Osteoblast (primary cell): ENCODE data around the gene CHRNB1. TPM values are rescaled to one million over a fixed set of nuclear protein-coding genes. Genes with fewer than 3 reads are reported as not detected.
A peak's percentile ranks its signal among the peaks of the same experiment; 100 is the strongest.

Experiments used
- DNase-seq: peaks from one replicate; pipeline ENCODE4 v3.0.0; 2011; ENCODE audit warnings: low spot score, mixed read lengths; ENCODE audit not compliant: insufficient read length; ENCODE audit errors: missing footprints
- H2AFZ ChIP-seq: 2 replicates; pipeline ENCODE4 v1.6.0; 2011; ENCODE audit warnings: mild to moderate bottlenecking, low read length
- H3K27ac ChIP-seq: 2 replicates; pipeline ENCODE4 v1.5.1; 2011; ENCODE audit warnings: mild to moderate bottlenecking, low read depth, low read length, moderate library complexity
- H3K27me3 ChIP-seq: 2 replicates; pipeline ENCODE4 v1.6.0; 2012; ENCODE audit warnings: mild to moderate bottlenecking, control low read depth, inconsistent platforms, low read length, moderate library complexity; ENCODE audit not compliant: insufficient read depth
- H3K36me3 ChIP-seq: 2 replicates; pipeline ENCODE4 v1.5.1; 2011; ENCODE audit warnings: mild to moderate bottlenecking, low read length, control low read depth, moderate library complexity; ENCODE audit not compliant: insufficient read depth
- H3K4me1 ChIP-seq: 2 replicates; pipeline ENCODE4 v1.5.1; 2011; ENCODE audit warnings: mild to moderate bottlenecking, low read length, control low read depth, moderate library complexity; ENCODE audit not compliant: insufficient read depth
- H3K4me2 ChIP-seq: 2 replicates; pipeline ENCODE4 v1.6.0; 2011; ENCODE audit warnings: mild to moderate bottlenecking, low read length; ENCODE audit not compliant: insufficient read depth
- H3K4me3 ChIP-seq: fragments of 200-600 bp; sonication (generic); 3 replicates; pipeline ENCODE4 v1.5.1; 2012; ENCODE audit warnings: mild to moderate bottlenecking, low read length, inconsistent platforms; ENCODE audit not compliant: insufficient read depth
- H3K79me2 ChIP-seq: 2 replicates; pipeline ENCODE4 v1.6.0; 2012; ENCODE audit warnings: mild to moderate bottlenecking, low read length, control low read depth, inconsistent platforms; ENCODE audit not compliant: insufficient read depth
- H3K9me3 ChIP-seq: 2 replicates; pipeline ENCODE4 v1.5.1; 2011; ENCODE audit warnings: low read depth, low read length, control low read depth
- H4K20me1 ChIP-seq: 2 replicates; pipeline ENCODE4 v1.6.0; 2012; ENCODE audit warnings: mild to moderate bottlenecking, low read length, control low read depth; ENCODE audit not compliant: insufficient read depth
- CTCF ChIP-seq: IDR thresholded peaks from 2 replicates; pipeline ENCODE4 v1.5.1; 2011; ENCODE audit warnings: mild to moderate bottlenecking, low read depth, low read length, moderate library complexity; ENCODE audit errors: extremely low read depth
- total RNA-seq: library from RNA; depleted of rRNA; stranded (reverse); fragments of >200 nt; gene quantifications from 2 replicates; pipeline ENCODE4 v1.2.3, GENCODE V29; 2012

The CHRNB1 gene
- total RNA-seq, 1 donor = 5.4 TPM

- Histone ChIP-seq H4K20me1 (no peaks in the 10 kb centered on the region), H3K36me3 (no peaks in the 10 kb centered on the region), H3K4me3 (peak overlapping the region; percentile 58), H2AFZ (peak overlapping the region; percentile 41), H3K4me2 (peak overlapping the region; percentile 77), H3K27me3 (peaks cover 41% of the 10 kb centered on the region), H3K9me3 (no peaks in the 10 kb centered on the region), H3K4me1 (peaks cover 35% of the 10 kb centered on the region), H3K79me2 (no peaks in the 10 kb centered on the region), H3K27ac (no peak overlapping the region)
- TF ChIP-seq CTCF = no peak
- DNase-seq = peak; percentile 86
Measured at GRCh38 chr17:7440113-7440833, 4.6 kb upstream of the CHRNB1 start.

GRCh38 chr17:7440834-7441195 is 4.0 kb upstream of the CHRNB1 start:
- Histone ChIP-seq H3K4me1 (peaks cover 29% of the 10 kb centered on the region), H3K79me2 (no peaks in the 10 kb centered on the region), H3K4me2 (peak overlapping the region; percentile 77), H3K4me3 (peak overlapping the region; percentile 58), H3K27me3 (peaks cover 46% of the 10 kb centered on the region), H3K9me3 (no peaks in the 10 kb centered on the region), H2AFZ (no peak overlapping the region), H3K36me3 (no peaks in the 10 kb centered on the region), H4K20me1 (no peaks in the 10 kb centered on the region), H3K27ac (no peak overlapping the region)
- TF ChIP-seq CTCF = no peak
- peak; percentile 94 for DNase-seq

- peaks cover 29% of the 10 kb centered on the region for H3K4me1 ChIP-seq
- H3K79me2 ChIP-seq = no peaks in the 10 kb centered on the region
- H3K27ac ChIP-seq = no peak overlapping the region
- H3K4me2 ChIP-seq = peak overlapping the region; percentile 77
- H3K9me3 ChIP-seq = no peaks in the 10 kb centered on the region
- H3K4me3 ChIP-seq = no peak overlapping the region
- no peaks in the 10 kb centered on the region for H4K20me1 ChIP-seq
- peaks cover 48% of the 10 kb centered on the region for H3K27me3 ChIP-seq
- peak; percentile 76 for DNase-seq
- TF ChIP-seq CTCF = no peak
- no peaks in the 10 kb centered on the region for H3K36me3 ChIP-seq
- H2AFZ ChIP-seq = no peak overlapping the region
Measured at GRCh38 chr17:7441266-7441665, 3.6 kb upstream of the CHRNB1 start.

- Histone ChIP-seq H3K79me2 (no peaks in the 10 kb centered on the region), H3K36me3 (no peaks in the 10 kb centered on the region), H3K27ac (no peak overlapping the region), H4K20me1 (no peaks in the 10 kb centered on the region), H3K9me3 (no peaks in the 10 kb centered on the region), H3K27me3 (peaks cover 55% of the 10 kb centered on the region), H3K4me3 (no peak overlapping the region), H2AFZ (no peak overlapping the region), H3K4me2 (no peak overlapping the region), H3K4me1 (peaks cover 24% of the 10 kb centered on the region)
- TF ChIP-seq CTCF = no peak
- peak; percentile 44 for DNase-seq
Measured at GRCh38 chr17:7442142-7442541, 2.7 kb upstream of the CHRNB1 start.
